HCT116 (cell line): ENCODE measurements around the gene ARHGAP33. TPM values are rescaled to one million over a fixed set of nuclear protein-coding genes. Genes with fewer than 3 reads are reported as not detected.

Experiments used
- ATAC-seq: fragments of 200-7000 bp; cut with Tn5 transposase; 2 replicates; pipeline ENCODE4 v1.9.1; 2020; ENCODE audit warnings: mild to moderate bottlenecking, moderate library complexity
- BruUV-seq: library from RNA; stranded (reverse); fragments of 400-500 nt; replicated peaks from 2 replicates; lab custom pipeline; 2021; lab: Mats Ljungman, UMichigan
- CTCF ChIA-PET: fragments of 300-600 bp; sonication (Branson Sonifier 250); formaldehyde crosslinking; loops from one replicate; lab custom pipeline; 2021; ENCODE audit warnings: antibody characterized with exemption; lab: Charles Lee
- POLR2A ChIA-PET: fragments of 300-600, 350-600 bp; sonication (Branson Sonifier 250); formaldehyde crosslinking; loops from one replicate; lab custom pipeline; 2021; ENCODE audit warnings: antibody characterized with exemption; lab: Charles Lee
- RAD21 ChIA-PET, 2 experiments: fragments of 300-600 bp; sonication (Branson Sonifier 250); formaldehyde crosslinking; loops; one replicate each; lab custom pipeline; 2023; ENCODE audit warnings: low total read pairs in 2 of 2; ENCODE audit not compliant: uncharacterized antibody in 2 of 2, unreplicated experiment in 2 of 2, low non-redundant PET in 1 of 2; lab: Charles Lee
- DNase-seq: peaks from one replicate; pipeline ENCODE4 v3.0.0-alpha.2; 2010; ENCODE audit warnings: low read depth, low spot score
- H2AFZ ChIP-seq: fragments of 200-600 bp; shearing (Covaris generic), sonication (generic); 2 replicates; pipeline ENCODE4 v1.6.1; 2017; ENCODE audit warnings: low read depth, mixed run types, mixed read lengths, antibody characterized with exemption, low read length; ENCODE audit not compliant: poor library complexity, severe bottlenecking
- H3K27ac ChIP-seq: 2 replicates; pipeline ENCODE4 v1.5.1; 2012; ENCODE audit warnings: low read depth, low read length
- H3K27me3 ChIP-seq: fragments of 200-600 bp; sonication (generic); 2 replicates; pipeline ENCODE4 v1.6.1; 2016; ENCODE audit warnings: mixed run types, low read length, mixed read lengths; ENCODE audit not compliant: insufficient read depth
- H3K36me3 ChIP-seq, 2 experiments: fragments of 200-500 bp in 1 of 2; fragments of 200-600 bp in 1 of 2; sonication (Bioruptor generic) in 1 of 2; sonication (generic) in 1 of 2; 2 replicates each; pipeline versions ENCODE4 v1.5.1 to v1.6.1; 2014 to 2016; ENCODE audit warnings: low read length in 2 of 2, inconsistent platforms in 1 of 2, mixed read lengths in 1 of 2, mixed run types in 1 of 2; ENCODE audit not compliant: insufficient read depth in 2 of 2, control insufficient read depth in 1 of 2
- H3K4me1 ChIP-seq, 2 experiments: fragments of 200-600 bp in 1 of 2; sonication (generic) in 1 of 2; 2 replicates each; pipeline versions ENCODE4 v1.5.1 to v1.6.1; 2012 to 2017; ENCODE audit warnings: low read length in 2 of 2, inconsistent platforms in 1 of 2, mild to moderate bottlenecking in 1 of 2, mixed read lengths in 1 of 2, mixed run types in 1 of 2, moderate library complexity in 1 of 2; ENCODE audit not compliant: insufficient read depth in 2 of 2, control insufficient read depth in 1 of 2
- H3K4me2 ChIP-seq: fragments of 200-600 bp; sonication (generic); 2 replicates; pipeline ENCODE4 v1.6.1; 2017; ENCODE audit warnings: mixed run types, low read length, mixed read lengths
- H3K4me3 ChIP-seq, 2 experiments: fragments of 200-600 bp in 1 of 2; sonication (generic) in 1 of 2; replicated peaks in 1 of 2; 2 replicates each; pipeline ENCODE4 v1.5.1; 2011 to 2016; ENCODE audit warnings: low read length in 2 of 2, control low read depth in 1 of 2, low read depth in 1 of 2, mild to moderate bottlenecking in 1 of 2, mixed read lengths in 1 of 2, mixed run types in 1 of 2
- H3K79me2 ChIP-seq: fragments of 200-600 bp; sonication (generic); 2 replicates; pipeline ENCODE4 v1.6.1; 2017; ENCODE audit warnings: mild to moderate bottlenecking, mixed run types, low read length, moderate library complexity, mixed read lengths; ENCODE audit not compliant: insufficient read depth
- H3K9ac ChIP-seq: fragments of 200-600 bp; sonication (generic); 2 replicates; pipeline ENCODE4 v1.6.1; 2016; ENCODE audit warnings: low read length, mixed read lengths
- H3K9me2 ChIP-seq: fragments of 200-600 bp; sonication (generic), shearing (Covaris generic); 2 replicates; pipeline ENCODE4 v1.6.1; 2017; ENCODE audit warnings: mixed run types, mild to moderate bottlenecking, moderate library complexity; ENCODE audit not compliant: insufficient read depth
- H3K9me3 ChIP-seq, 2 experiments: fragments of 200-500 bp in 1 of 2; fragments of 200-600 bp in 1 of 2; sonication (Bioruptor generic) in 1 of 2; sonication (generic) in 1 of 2; 2 replicates each; pipeline ENCODE4 v1.6.1; 2014 to 2017; ENCODE audit warnings: low read length in 2 of 2, mixed read lengths in 2 of 2, inconsistent platforms in 1 of 2, low read depth in 1 of 2, mild to moderate bottlenecking in 1 of 2, mixed run types in 1 of 2, moderate library complexity in 1 of 2; ENCODE audit not compliant: control insufficient read depth in 1 of 2, insufficient read depth in 1 of 2
- H4K20me1 ChIP-seq: fragments of 200-600 bp; sonication (generic), shearing (Covaris generic); 2 replicates; pipeline ENCODE4 v1.6.1; 2017; ENCODE audit warnings: mixed run types, mild to moderate bottlenecking, moderate library complexity; ENCODE audit not compliant: insufficient read depth
- CBX3 ChIP-seq: IDR thresholded peaks from 2 replicates; pipeline ENCODE4 v1.6.1; 2012; ENCODE audit warnings: low read depth
- EGR1 ChIP-seq: IDR thresholded peaks from 2 replicates; pipeline ENCODE4 v1.6.1; 2012; ENCODE audit warnings: low read depth
- EZH2 ChIP-seq: fragments of 200-600 bp; sonication (generic); IDR thresholded peaks from 2 replicates; pipeline ENCODE4 v1.6.1; 2017; ENCODE audit warnings: antibody characterized with exemption, mixed run types
- POLR2A ChIP-seq: IDR thresholded peaks from 2 replicates; pipeline ENCODE4 v1.7.0; 2011; ENCODE audit warnings: borderline replicate concordance; ENCODE audit not compliant: insufficient read depth, insufficient read length; ENCODE audit errors: extremely low read depth
- POLR2AphosphoS5 ChIP-seq: IDR thresholded peaks from 2 replicates; pipeline ENCODE4 v1.6.1; 2011; ENCODE audit warnings: mild to moderate bottlenecking, low read depth, low read length, moderate library complexity
- RAD21 ChIP-seq: IDR thresholded peaks from 2 replicates; pipeline ENCODE4 v1.6.1; 2012; ENCODE audit warnings: low read depth, mild to moderate bottlenecking
- SIN3A ChIP-seq: IDR thresholded peaks from 2 replicates; pipeline ENCODE4 v1.6.1; 2012; ENCODE audit warnings: low read depth
- SP1 ChIP-seq: IDR thresholded peaks from 2 replicates; pipeline ENCODE4 v1.6.1; 2012; ENCODE audit warnings: low read depth
- TCF7L2 ChIP-seq: IDR thresholded peaks from 2 replicates; pipeline ENCODE4 v1.7.0; 2011; ENCODE audit warnings: borderline replicate concordance, inconsistent platforms; ENCODE audit not compliant: insufficient read depth, insufficient read length; ENCODE audit errors: extremely low read depth
- YY1 ChIP-seq: IDR thresholded peaks from 2 replicates; pipeline ENCODE4 v1.6.1; 2011; ENCODE audit warnings: low read length, low read depth, moderate library complexity, mild to moderate bottlenecking; ENCODE audit not compliant: insufficient replicate concordance; ENCODE audit errors: extremely low read depth
- ZFX ChIP-seq: fragments of 450-650 bp; IDR thresholded peaks from 2 replicates; pipeline ENCODE4 v1.6.1; 2017
- intact Hi-C: fragments of 100-400 bp; cut with micrococcal nuclease; formaldehyde crosslinking; loops from 2 replicates; pipeline ENCODE4 v1.10.0; 2022
- total RNA-seq: library from RNA; stranded (reverse); gene quantifications from one replicate; pipeline ENCODE4 v1.2.1, GENCODE V29; 2021; ENCODE audit not compliant: unreplicated experiment
- TF ChIP-seq, protein P1 (sequence below): IDR thresholded peaks from 2 replicates; pipeline ENCODE4 v1.6.1; 2012

The ARHGAP33 gene
- total RNA-seq, 1 experiment from 2014 or later: 30.2 TPM

DNA sequence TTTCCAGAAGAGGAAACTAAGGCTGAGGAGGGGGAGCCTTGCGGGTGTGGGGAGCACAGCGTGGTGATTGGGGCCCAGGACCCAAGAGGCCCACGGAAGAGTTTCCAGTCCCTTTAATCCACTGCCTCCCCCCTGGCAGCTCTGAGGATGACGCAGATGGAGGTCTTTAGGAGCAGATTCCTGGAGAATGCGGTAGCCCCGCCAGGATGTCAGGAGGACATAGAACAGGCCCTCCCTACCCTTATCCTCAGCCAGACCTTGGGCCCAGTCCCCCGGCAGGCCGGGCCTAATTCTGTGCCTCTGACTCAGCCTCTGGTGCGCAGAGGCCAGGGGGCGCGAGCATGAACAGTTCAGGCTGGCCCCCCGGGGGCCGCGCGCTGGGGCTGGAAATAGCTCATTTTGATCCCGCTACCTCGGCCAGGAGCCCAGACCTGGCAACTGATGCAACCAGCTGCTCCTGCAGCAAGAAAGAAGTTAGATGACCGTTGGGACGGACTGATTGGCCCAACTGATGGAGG, 18.1 kb upstream of the ARHGAP33 start:
- H3K4me2 ChIP-seq: peak overlapping the region; percentile 83
- RAD21 ChIA-PET: interaction anchor here in 1 of 2 experiments (0.6 kb wide), 1 partner anchor 9 kb away, joined by 6 read pairs; no protein-coding TSS in a partner anchor
- H3K4me3 ChIP-seq: peak overlapping the region; percentile 92 to 96
- intact Hi-C loops: no loop called here
- peak overlapping the region; percentile 56 for H3K9ac ChIP-seq
- BruUV-seq: TSS peak; percentile 95
- TF ChIP-seq, protein P1, sequence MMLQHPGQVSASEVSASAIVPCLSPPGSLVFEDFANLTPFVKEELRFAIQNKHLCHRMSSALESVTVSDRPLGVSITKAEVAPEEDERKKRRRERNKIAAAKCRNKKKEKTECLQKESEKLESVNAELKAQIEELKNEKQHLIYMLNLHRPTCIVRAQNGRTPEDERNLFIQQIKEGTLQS: no peak
- peak; percentile 10 for TF ChIP-seq POLR2A
- TF ChIP-seq RAD21: no peak
- peak; percentile 72; the same call in 1 of the 2 replicates for TF ChIP-seq ZFX
- TF ChIP-seq, all 23 proteins: peak for 2
- Histone ChIP-seq H2AFZ (no peak overlapping the region), H3K79me2 (peaks cover 17% of the 10 kb centered on the region), H3K27ac (peak overlapping the region; percentile 75), H3K9me2 (no peaks in the 10 kb centered on the region), H3K9me3 (no peaks in the 10 kb centered on the region), H4K20me1 (no peaks in the 10 kb centered on the region), H3K27me3 (no peaks in the 10 kb centered on the region), H3K36me3 (peaks cover 4 to 12% of the 10 kb centered on the region in 2 experiments; a peak in 3 of 4 replicates), H3K4me1 (peaks cover 14 to 25% of the 10 kb centered on the region in 2 experiments)
- peak; percentile 33 for ATAC-seq
- ChIA-PET CTCF (interaction anchor here (1.0 kb wide), 1 partner anchor 9 kb away, joined by 5 read pairs; the partner anchor contains the start of gene LIN37), POLR2A (interaction anchor here (0.9 to 2.3 kb wide), 3 partner anchors 9 to 12 kb away, joined by 3 to 20 read pairs (median 4); partner anchors contain the start of genes LIN37, PSENEN and U2AF1L4)
- no peak for DNase-seq

DNA sequence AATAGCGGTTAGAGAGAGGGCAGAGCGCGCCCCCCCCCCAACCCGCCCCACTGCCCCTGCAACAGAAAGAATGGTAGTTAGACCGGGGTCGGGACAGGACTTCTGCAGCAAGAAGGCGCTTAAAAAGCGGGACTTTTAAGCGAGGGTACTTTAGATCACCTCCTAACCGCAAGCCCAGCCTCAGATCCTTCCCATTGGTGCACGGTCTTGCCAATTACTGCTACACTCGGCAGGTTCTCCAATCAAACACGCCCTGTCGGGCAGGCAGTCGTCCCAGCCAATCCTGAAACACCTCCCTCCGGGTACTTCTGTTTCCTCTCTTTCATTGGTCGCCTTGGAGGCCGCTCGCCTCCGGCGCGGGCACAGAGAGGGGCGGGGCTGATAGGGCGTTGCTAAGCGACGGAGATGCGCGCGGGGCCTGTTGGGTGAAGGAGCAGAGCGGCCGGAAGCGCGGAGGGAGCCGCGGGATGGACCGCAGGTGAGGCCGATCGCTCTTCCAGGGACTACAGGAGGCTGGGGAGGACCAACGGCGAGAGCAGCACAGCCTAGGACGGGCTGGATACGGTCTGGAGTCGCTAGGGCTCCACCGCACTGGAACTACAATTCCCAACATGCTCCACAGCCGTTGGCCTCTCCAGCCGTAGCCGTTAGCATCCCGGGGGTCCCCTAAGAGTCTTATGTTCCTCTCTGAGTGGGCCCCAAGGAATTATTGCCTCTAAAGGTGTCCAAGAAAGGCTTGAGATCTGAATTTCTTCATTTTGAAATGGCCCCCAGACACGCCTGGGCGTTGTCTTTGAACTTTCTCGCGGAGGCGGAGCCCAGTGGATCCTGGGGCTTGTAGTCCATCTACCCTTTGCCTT, 17.4 kb upstream of the ARHGAP33 start, which contains the start of gene PROSER3:
PROSER3 (plus strand) TSS at position 428 of the 860 bp plus-strand sequence; CDS start at position 468, 40 bp downstream.
- H3K4me3 ChIP-seq: peak within 1 kb of the TSS; percentile 92 to 96
- TSS peak; percentile 77 for BruUV-seq

More for the DNA sequence above, 17.4 kb upstream of the ARHGAP33 start, which contains the start of gene PROSER3:
- H3K9ac ChIP-seq: peak within 1 kb of the TSS; percentile 92
- H3K27me3 ChIP-seq: no peaks in the 10 kb centered on the region
- H2AFZ ChIP-seq: peak within 1 kb of the TSS; percentile 18
- H3K9me2 ChIP-seq: no peaks in the 10 kb centered on the region
- CTCF ChIA-PET: interaction anchor here (1.0 kb wide), 1 partner anchor 10 kb away, joined by 5 read pairs; the partner anchor contains the start of gene LIN37
- intact Hi-C loops: no loop called here
- POLR2A ChIA-PET: interaction anchor here (0.9 to 2.3 kb wide), 3 partner anchors 9 to 13 kb away, joined by 3 to 20 read pairs (median 4); partner anchors contain the start of genes LIN37, PSENEN and U2AF1L4
- H3K36me3 ChIP-seq: peaks cover 4 to 12% of the 10 kb centered on the region in 2 experiments; a peak in 3 of 4 replicates
- no peaks in the 10 kb centered on the region for H4K20me1 ChIP-seq
- peak; percentile 21; the same call in 1 of the 2 replicates for TF ChIP-seq ZFX
- TF ChIP-seq EGR1: peak; percentile 96
- TF ChIP-seq SIN3A: no peak
- TF ChIP-seq TCF7L2: peak; percentile 93
- no peak for TF ChIP-seq CBX3
- TF ChIP-seq YY1: peak; percentile 76
- no peak for TF ChIP-seq EZH2
- peak; percentile 74 for TF ChIP-seq POLR2AphosphoS5
- TF ChIP-seq SP1: peak; percentile 99
- peak; percentile 56 for TF ChIP-seq POLR2A
- peak; percentile 99 for DNase-seq
- peaks cover 17% of the 10 kb centered on the region for H3K79me2 ChIP-seq
- H3K27ac ChIP-seq: peak within 1 kb of the TSS; percentile 75
- ATAC-seq: peak; percentile 97
- RAD21 ChIA-PET: interaction anchor here in 1 of 2 experiments (0.6 kb wide), 1 partner anchor 10 kb away, joined by 6 read pairs; no protein-coding TSS in a partner anchor
- H3K9me3 ChIP-seq: no peaks in the 10 kb centered on the region
- peaks cover 14 to 25% of the 10 kb centered on the region in 2 experiments for H3K4me1 ChIP-seq
- H3K4me2 ChIP-seq: peak within 1 kb of the TSS; percentile 83
